Muscle layer of colon (tissue), 2 donors: ENCODE data around the gene MTMR3.

Source experiments
- H3K27ac ChIP-seq: one replicate; pipeline ENCODE4 v1.7.0; 2013; ENCODE audit warnings: low read depth, mild to moderate bottlenecking, low read length, moderate library complexity
- H3K27me3 ChIP-seq, 2 donors: one replicate each; pipeline ENCODE4 v1.7.0; 2013; ENCODE audit warnings: low read length in 2 of 2, mild to moderate bottlenecking in 2 of 2; ENCODE audit not compliant: insufficient read depth in 2 of 2, control insufficient read depth in 1 of 2
- H3K36me3 ChIP-seq: one replicate; pipeline ENCODE4 v1.7.0; 2013; ENCODE audit warnings: mild to moderate bottlenecking, low read length; ENCODE audit not compliant: insufficient read depth
- H3K4me1 ChIP-seq: one replicate; pipeline ENCODE4 v1.7.0; 2013; ENCODE audit warnings: mild to moderate bottlenecking, low read length; ENCODE audit not compliant: insufficient read depth
- H3K4me3 ChIP-seq, 2 donors: one replicate each; pipeline ENCODE4 v1.7.0; 2013; ENCODE audit warnings: low read length in 2 of 2, low read depth in 1 of 2, mild to moderate bottlenecking in 1 of 2, moderate library complexity in 1 of 2
- H3K9ac ChIP-seq: one replicate; pipeline ENCODE4 v1.7.0; 2013; ENCODE audit warnings: low read length
- H3K9me3 ChIP-seq: one replicate; pipeline ENCODE4 v1.7.0; 2013; ENCODE audit warnings: mild to moderate bottlenecking, low read length
- donor health status: abdominal sarcoma.
- donor health status: Adenocarcinoma of cecum.

The MTMR3 gene

DNA sequence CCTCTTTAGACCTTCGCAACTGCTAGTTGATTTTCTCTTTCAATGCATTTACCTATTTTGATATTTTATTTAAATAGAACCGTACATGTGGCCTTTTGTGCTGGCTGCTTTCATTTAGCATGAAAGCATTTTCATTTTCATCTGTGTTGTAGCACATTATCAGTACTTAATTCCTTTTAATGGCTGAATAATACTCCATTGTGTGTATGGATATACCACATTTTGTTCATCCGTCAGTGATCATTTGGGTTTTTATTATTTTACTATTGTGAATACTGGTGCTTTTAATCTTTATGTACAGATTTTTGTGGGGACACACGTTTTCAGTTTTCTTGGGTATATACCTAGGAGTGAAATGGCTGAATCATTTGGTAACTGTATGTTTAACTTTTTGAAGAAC, 43.1 kb downstream of the MTMR3 start:
- no peak overlapping the region for H3K4me3 ChIP-seq
- H3K9ac ChIP-seq = no peak overlapping the region
- no peaks in the 10 kb centered on the region for H3K27me3 ChIP-seq
- H3K9me3 ChIP-seq = no peaks in the 10 kb centered on the region
- H3K36me3 ChIP-seq = no peaks in the 10 kb centered on the region
- H3K27ac ChIP-seq = no peak overlapping the region
- H3K4me1 ChIP-seq = peaks cover 9% of the 10 kb centered on the region

DNA sequence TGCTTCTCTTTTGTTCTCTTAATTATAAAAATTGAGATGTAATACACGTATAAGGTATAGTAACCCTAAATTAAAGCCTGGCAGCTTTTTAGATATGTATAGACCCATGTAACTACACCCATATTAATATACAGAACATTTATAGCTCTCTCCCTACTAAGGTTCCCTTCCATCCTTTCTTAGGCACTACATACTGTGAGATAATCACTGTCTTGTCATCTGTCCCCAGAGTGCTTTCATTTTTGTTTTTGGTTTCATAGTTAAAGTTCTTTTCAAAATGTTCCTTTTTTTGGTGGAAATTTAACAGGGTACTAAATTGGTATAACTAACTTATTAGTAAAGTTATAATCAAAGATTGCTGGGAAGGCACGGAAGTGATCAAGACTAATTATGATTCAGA, 49.2 kb downstream of the MTMR3 start:
- H3K9ac ChIP-seq = no peak overlapping the region
- H3K36me3 ChIP-seq = no peaks in the 10 kb centered on the region
- no peak overlapping the region for H3K27ac ChIP-seq
- no peak overlapping the region for H3K4me3 ChIP-seq
- H3K27me3 ChIP-seq = no peaks in the 10 kb centered on the region
- H3K4me1 ChIP-seq = peaks cover 6% of the 10 kb centered on the region
- no peaks in the 10 kb centered on the region for H3K9me3 ChIP-seq

DNA sequence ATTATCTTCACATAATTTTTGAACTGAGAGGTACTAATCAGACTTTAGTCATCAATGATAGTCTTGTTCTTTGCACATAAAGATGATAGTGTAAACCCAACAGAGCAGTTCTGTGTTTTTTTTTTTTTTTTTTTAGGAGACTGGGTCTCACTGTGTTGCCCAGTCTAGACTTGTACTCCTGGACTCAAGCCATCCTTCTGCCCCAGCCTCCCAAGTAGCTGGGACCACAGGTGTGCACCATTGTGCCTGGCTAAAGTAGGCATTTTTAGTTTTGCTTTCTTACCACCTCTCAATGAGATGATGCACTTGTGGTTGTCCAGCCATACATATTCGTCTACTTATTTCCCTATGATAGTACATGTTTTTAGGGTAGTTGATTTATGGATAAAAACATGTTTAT, 50.6 kb downstream of the MTMR3 start:
- H3K4me1 ChIP-seq = peaks cover 6% of the 10 kb centered on the region
- no peaks in the 10 kb centered on the region for H3K36me3 ChIP-seq
- no peaks in the 10 kb centered on the region for H3K27me3 ChIP-seq
- H3K9me3 ChIP-seq = no peaks in the 10 kb centered on the region
- H3K4me3 ChIP-seq = no peak overlapping the region
- H3K27ac ChIP-seq = no peak overlapping the region
- no peak overlapping the region for H3K9ac ChIP-seq

DNA sequence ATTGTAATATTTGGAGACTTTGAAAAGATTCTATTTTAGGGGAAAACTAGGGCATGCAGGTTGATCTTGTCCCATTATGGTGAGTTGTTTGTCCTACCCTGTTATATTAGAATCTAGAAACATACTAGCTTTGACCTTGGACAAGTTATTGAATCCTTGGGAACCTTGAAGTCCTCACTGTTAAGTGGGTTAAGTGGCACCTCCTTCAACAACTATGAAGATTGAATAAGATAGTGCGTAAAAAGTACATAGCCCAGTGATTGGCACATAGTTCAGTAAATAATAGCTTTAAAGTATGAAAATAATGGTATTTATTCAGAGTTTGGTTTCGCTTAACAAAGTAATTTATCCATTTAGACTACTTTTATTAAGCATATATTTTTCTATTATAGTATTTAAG, 51.6 kb downstream of the MTMR3 start:
- Histone ChIP-seq H3K27ac (no peak overlapping the region), H3K9me3 (no peaks in the 10 kb centered on the region), H3K36me3 (no peaks in the 10 kb centered on the region), H3K4me3 (no peak overlapping the region), H3K27me3 (no peaks in the 10 kb centered on the region), H3K4me1 (peaks cover 6% of the 10 kb centered on the region), H3K9ac (no peak overlapping the region)

DNA sequence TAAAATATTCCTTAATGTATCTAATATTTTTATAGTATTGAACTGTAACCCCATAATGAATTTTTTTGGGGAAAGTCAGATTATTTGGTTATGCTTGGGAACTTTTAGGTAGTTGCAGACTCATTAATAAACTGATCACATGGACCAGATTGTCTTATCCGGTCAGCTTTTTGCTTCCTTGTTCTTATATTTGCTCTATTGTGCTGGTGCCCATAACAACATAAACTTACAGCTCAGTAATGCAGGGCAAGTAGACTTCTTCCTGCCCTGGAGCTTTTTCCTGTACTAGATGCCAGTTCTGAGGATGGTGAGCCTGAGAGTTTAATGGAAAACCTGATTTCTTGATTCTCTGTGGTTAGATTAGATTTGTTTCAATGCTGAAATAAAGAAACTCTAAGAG, 53.2 kb downstream of the MTMR3 start:
- Histone ChIP-seq H3K9ac (no peak overlapping the region), H3K27me3 (no peaks in the 10 kb centered on the region), H3K36me3 (no peaks in the 10 kb centered on the region), H3K27ac (no peak overlapping the region), H3K4me1 (peaks cover 11% of the 10 kb centered on the region), H3K4me3 (no peak overlapping the region), H3K9me3 (no peaks in the 10 kb centered on the region)

DNA sequence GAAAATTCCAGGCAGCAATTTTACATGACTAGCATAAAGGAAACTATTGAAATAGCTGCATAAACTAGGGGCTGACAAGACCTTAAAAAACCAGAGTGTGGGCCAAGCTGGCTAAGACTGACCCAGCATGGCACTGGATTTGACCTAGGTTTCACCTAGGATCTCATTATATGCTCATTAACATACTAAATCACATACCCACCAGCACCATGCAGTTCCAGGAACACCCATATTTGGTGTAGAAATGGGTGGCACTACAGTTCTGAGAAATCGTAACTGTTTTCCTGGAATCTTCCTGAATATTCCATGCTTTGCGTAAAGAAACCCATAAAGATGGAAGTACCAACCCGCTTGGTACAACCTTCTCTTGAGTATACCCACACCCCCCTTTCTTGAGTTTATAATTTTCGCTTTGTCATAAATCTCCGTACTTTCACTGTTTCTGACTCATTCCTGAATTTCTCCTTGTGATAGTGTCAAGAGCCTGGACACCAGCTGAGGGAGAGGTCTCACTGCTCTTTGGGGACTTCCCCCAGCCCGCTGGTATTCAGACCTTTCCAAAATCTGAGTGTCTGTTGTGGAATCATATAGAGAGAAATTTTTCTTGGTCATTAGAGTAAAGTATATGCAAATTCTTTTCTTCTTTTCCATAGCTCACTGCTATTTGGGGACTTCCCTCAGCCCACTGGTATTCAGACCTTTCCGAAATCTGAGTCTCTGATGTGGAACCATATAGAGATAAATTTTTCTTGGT, 55.1 kb downstream of the MTMR3 start:
- H3K9ac ChIP-seq = no peak overlapping the region
- no peak overlapping the region for H3K4me3 ChIP-seq
- no peaks in the 10 kb centered on the region for H3K9me3 ChIP-seq
- no peaks in the 10 kb centered on the region for H3K36me3 ChIP-seq
- H3K4me1 ChIP-seq = peaks cover 5% of the 10 kb centered on the region
- no peak overlapping the region for H3K27ac ChIP-seq
- no peaks in the 10 kb centered on the region for H3K27me3 ChIP-seq

DNA sequence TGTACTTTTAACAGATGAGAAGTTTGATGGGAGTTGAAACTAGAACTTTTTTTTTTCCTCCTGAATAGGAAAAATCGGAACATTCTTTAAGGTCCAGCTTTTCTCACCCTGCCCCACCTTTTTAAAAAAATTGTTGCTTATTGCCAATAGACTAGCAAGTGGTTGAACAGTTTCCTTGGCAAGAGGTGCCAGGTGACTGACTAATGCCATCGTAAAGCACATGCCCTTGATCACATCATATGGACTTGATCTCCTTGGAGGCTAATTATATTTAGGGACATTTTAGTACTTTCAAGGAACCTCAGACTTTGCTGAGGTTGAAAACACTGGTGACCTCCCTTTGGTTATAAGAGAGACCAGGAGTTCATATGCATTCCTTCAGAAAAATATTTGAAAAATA, 57.6 kb downstream of the MTMR3 start:
- Histone ChIP-seq H3K9ac (no peak overlapping the region), H3K36me3 (no peaks in the 10 kb centered on the region), H3K4me3 (no peak overlapping the region), H3K4me1 (peaks cover 18% of the 10 kb centered on the region), H3K27me3 (no peaks in the 10 kb centered on the region), H3K27ac (no peak overlapping the region), H3K9me3 (no peaks in the 10 kb centered on the region)

DNA sequence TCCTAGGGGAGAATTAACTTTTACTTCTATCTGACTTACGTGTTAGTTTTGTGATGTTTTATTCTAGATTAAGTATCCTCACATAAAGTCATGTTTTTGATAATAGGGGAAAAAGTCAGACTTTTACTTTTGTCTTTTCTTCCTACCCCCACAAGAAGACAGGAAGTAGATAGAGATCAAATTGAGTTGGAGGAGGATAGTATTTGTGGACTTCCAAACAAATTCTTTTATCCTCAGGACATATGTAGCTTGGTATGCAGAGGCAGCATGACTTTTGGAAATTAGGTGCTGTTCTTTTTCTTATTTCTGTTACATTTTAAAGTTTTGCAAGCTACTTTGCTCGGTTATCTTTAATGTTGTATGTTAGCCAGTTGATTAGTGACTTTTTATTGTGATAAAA, 61.4 kb downstream of the MTMR3 start:
- Histone ChIP-seq H3K4me3 (no peak overlapping the region), H3K36me3 (no peaks in the 10 kb centered on the region), H3K4me1 (peaks cover 51% of the 10 kb centered on the region), H3K27ac (no peak overlapping the region), H3K9ac (no peak overlapping the region), H3K9me3 (no peaks in the 10 kb centered on the region), H3K27me3 (no peaks in the 10 kb centered on the region)

DNA sequence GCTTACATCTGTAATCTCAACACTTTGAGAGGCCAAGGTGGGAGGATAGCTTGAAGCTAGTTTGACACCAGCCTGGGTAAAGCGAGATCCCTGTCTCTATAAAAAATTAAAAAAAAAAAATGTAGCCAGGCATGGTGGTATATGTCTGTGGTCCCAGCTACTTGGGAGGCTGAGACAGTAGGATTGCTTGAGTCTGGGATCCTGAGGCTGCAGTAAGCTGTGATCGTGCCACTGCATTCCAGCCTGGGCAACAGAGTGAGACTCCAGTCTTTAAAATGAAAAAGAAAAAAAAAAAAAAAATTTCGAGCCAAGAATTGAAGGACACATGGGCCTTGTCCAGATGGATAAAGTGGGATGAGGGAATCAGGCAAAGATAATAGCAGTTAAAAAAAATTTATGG, 62.5 kb downstream of the MTMR3 start:
- Histone ChIP-seq H3K9me3 (no peaks in the 10 kb centered on the region), H3K36me3 (no peaks in the 10 kb centered on the region), H3K27ac (no peak overlapping the region), H3K9ac (no peak overlapping the region), H3K4me1 (peaks cover 58% of the 10 kb centered on the region), H3K27me3 (no peaks in the 10 kb centered on the region), H3K4me3 (no peak overlapping the region)

DNA sequence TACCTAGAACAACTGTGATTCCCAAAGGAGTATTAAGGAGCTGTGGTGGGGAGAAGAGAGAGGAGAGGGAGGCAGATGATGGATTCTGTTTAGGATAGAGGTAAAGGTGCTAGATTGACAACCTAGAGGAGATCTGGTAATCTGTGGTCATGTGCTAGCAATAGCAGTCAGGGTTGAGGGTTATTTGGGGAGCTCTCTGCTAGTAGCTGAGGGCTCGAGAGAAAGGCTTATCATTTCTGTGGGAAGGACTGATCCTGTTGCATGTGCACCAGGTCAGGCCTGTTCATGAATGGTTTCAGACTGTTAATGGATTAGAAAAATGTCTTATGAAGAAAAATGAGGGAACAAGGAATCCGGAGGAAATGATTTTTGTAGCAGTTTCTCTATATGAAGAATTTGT, 63.2 kb downstream of the MTMR3 start:
- H3K9me3 ChIP-seq = no peaks in the 10 kb centered on the region
- H3K27me3 ChIP-seq = no peaks in the 10 kb centered on the region
- no peaks in the 10 kb centered on the region for H3K36me3 ChIP-seq
- H3K4me1 ChIP-seq = peaks cover 53% of the 10 kb centered on the region
- H3K4me3 ChIP-seq = no peak overlapping the region
- no peak overlapping the region for H3K27ac ChIP-seq
- no peak overlapping the region for H3K9ac ChIP-seq

DNA sequence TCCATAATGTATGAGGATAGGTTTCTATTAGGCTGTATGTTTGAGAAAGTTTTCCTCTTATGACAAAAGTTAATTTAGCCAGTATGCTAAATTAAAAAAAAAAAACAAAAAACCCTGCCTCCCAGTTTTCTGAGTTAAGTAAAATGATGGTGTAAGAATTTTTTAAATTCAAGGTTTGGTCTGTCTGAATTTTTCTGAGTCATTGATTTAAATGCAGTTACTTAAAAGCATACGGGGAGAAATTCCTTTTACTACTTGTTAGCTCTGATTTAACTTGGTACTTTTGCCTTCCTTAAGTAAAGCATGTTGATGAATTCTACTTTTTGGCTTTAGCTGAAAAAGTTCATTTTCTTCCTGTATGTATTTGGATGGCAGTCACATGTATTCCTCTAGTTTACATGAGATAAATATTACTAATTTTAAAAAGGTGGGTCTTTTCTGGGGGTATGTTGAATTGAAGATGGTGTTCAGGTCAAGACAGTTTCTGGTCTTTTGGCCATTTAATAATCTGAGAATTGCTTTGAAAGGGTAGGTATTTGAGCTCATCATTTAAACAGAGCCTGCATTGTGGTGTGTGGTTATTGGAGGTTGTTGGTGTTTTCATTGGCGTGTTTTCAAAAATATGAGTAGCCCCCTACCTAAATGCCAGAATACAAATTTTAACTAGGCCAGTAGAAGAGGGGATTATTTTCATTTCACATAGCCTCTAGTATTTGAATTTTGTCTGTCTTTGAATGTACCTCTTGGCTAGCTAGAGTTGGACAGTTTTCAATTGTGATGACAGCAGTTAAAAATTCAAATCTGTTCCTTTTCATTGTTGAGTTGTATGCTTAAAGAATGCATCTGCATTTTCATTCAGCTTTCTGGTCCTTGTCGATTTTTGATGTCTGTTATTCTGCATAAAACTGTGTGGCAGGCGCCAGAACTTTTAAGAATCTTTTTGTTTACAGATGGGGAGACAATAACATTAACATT, 64.7 kb downstream of the MTMR3 start:
- H3K36me3 ChIP-seq = no peaks in the 10 kb centered on the region
- H3K9ac ChIP-seq = no peak overlapping the region
- no peaks in the 10 kb centered on the region for H3K9me3 ChIP-seq
- no peak overlapping the region for H3K4me3 ChIP-seq
- H3K4me1 ChIP-seq = peaks cover 67% of the 10 kb centered on the region
- no peaks in the 10 kb centered on the region for H3K27me3 ChIP-seq
- H3K27ac ChIP-seq = no peak overlapping the region
